Measurements from ENCODE around the gene SS18L1.

- TF ChIP-seq ZBTB21 (CRISPR knock-in tag; IDR thresholded peaks at IDR 0.05; ENCODE audit: borderline replicate concordance) (no peak), CTCF (IDR thresholded peaks at IDR 0.05) (no peak), ATF3 (CRISPR knock-in tag; conservative IDR thresholded peaks at IDR 0.05) (no peak), CREB1 (CRISPR knock-in tag; IDR thresholded peaks at IDR 0.05) (no peak), ETV6 (CRISPR knock-in tag; IDR thresholded peaks at IDR 0.05) (no peak), MAX (CRISPR knock-in tag; IDR thresholded peaks at IDR 0.05) (no peak), HMGA2 (CRISPR knock-in tag; IDR thresholded peaks at IDR 0.05) (no peak), FOXK1 (CRISPR knock-in tag; IDR thresholded peaks at IDR 0.05) (no peak), ZNF121 (CRISPR knock-in tag; IDR thresholded peaks at IDR 0.05) (no peak), ATF2 (CRISPR knock-in tag; IDR thresholded peaks at IDR 0.05; ENCODE audit: borderline replicate concordance, low read depth) (no peak), AFF4 (CRISPR knock-in tag; IDR thresholded peaks at IDR 0.05; ENCODE audit: borderline replicate concordance) (no peak), NR1H2 (CRISPR knock-in tag; IDR thresholded peaks at IDR 0.05) (no peak), ZNF281 (CRISPR knock-in tag; IDR thresholded peaks at IDR 0.05) (no peak)
Measured at GRCh38 chr20:62211216-62211615, 67.6 kb downstream of the SS18L1 start.

Measured in WTC11 (cell line).